ENCODE data around the gene AGBL4.

Gene AGBL4

GRCh38 chr1:48687282-48688045 lies 1336.3 kb downstream of the AGBL4 start:
- TF ChIP-seq CSRNP3 (CRISPR knock-in tag; IDR thresholded peaks at IDR 0.05) (no peak), TOX (CRISPR knock-in tag; IDR thresholded peaks at IDR 0.05; ENCODE audit: borderline replicate concordance) (no peak), RARB (CRISPR knock-in tag; IDR thresholded peaks at IDR 0.05) (no peak), TCF4 (CRISPR knock-in tag; IDR thresholded peaks at IDR 0.05; ENCODE audit: borderline replicate concordance) (no peak), OSR1 (CRISPR knock-in tag; IDR thresholded peaks at IDR 0.05) (no peak), ZFP3 (CRISPR knock-in tag; IDR thresholded peaks at IDR 0.05) (no peak), GLIS3 (CRISPR knock-in tag; IDR thresholded peaks at IDR 0.05) (no peak), ISL1 (CRISPR knock-in tag; IDR thresholded peaks at IDR 0.05) (no peak), ZNF70 (CRISPR knock-in tag; IDR thresholded peaks at IDR 0.05) (no peak), CSDC2 (CRISPR knock-in tag; IDR thresholded peaks at IDR 0.05) (no peak), ZNF565 (CRISPR knock-in tag; conservative IDR thresholded peaks at IDR 0.05; ENCODE audit: low read depth) (no peak)
- TF ChIP-seq, protein P1, sequence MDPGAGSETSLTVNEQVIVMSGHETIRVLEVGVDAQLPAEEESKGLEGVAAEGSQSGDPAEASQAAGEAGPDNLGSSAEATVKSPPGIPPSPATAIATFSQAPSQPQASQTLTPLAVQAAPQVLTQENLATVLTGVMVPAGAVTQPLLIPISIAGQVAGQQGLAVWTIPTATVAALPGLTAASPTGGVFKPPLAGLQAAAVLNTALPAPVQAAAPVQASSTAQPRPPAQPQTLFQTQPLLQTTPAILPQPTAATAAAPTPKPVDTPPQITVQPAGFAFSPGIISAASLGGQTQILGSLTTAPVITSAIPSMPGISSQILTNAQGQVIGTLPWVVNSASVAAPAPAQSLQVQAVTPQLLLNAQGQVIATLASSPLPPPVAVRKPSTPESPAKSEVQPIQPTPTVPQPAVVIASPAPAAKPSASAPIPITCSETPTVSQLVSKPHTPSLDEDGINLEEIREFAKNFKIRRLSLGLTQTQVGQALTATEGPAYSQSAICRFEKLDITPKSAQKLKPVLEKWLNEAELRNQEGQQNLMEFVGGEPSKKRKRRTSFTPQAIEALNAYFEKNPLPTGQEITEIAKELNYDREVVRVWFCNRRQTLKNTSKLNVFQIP (CRISPR knock-in tag; IDR thresholded peaks at IDR 0.05; ENCODE audit: borderline replicate concordance, low read depth), result no peak
- ATAC-seq, result no peak

DNA sequence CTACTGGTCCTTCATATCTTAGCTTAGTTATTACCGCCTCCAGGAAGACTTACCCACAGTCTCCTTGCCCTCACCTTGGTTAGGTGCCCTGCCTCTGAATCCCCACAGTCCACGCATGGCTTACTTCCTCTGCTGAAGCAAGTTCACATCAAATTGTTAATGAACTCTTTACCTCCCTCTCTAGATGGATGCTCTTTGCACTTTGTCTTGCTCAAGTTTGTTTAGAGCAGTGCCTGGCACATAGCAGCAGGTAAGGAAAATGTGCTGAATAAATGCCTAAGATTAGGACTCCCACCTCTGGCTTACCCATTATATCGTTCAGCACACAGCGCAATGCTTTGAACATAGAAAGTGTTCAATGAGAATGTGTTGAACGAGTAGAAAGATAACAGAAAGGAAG lies 1337.6 kb downstream of the AGBL4 start:
- TF ChIP-seq BACH2 (CRISPR knock-in tag; IDR thresholded peaks at IDR 0.05; ENCODE audit: borderline replicate concordance), result no peak
- TF ChIP-seq, protein P1 (CRISPR knock-in tag; IDR thresholded peaks at IDR 0.05; ENCODE audit: borderline replicate concordance, low read depth), result no peak
- no peak for ATAC-seq

GRCh38 chr1:48684381-48684780 lies 1339.4 kb downstream of the AGBL4 start:
- no peak for TF ChIP-seq BACH2 (CRISPR knock-in tag; IDR thresholded peaks at IDR 0.05; ENCODE audit: borderline replicate concordance)
- TF ChIP-seq ESRRG (CRISPR knock-in tag; IDR thresholded peaks at IDR 0.05), result no peak
- TF ChIP-seq CREB5 (CRISPR knock-in tag; IDR thresholded peaks at IDR 0.05; ENCODE audit: low read depth), result no peak
- TF ChIP-seq ZNF565 (CRISPR knock-in tag; conservative IDR thresholded peaks at IDR 0.05; ENCODE audit: low read depth), result no peak
- no peak for TF ChIP-seq ISL1 (CRISPR knock-in tag; IDR thresholded peaks at IDR 0.05)
- no peak for TF ChIP-seq GLIS3 (CRISPR knock-in tag; IDR thresholded peaks at IDR 0.05)
- TF ChIP-seq PATZ1 (CRISPR knock-in tag; IDR thresholded peaks at IDR 0.05; ENCODE audit: borderline replicate concordance), result no peak
- TF ChIP-seq RARB (CRISPR knock-in tag; IDR thresholded peaks at IDR 0.05), result no peak
- TF ChIP-seq OSR1 (CRISPR knock-in tag; IDR thresholded peaks at IDR 0.05), result no peak
- TF ChIP-seq CSRNP3 (CRISPR knock-in tag; IDR thresholded peaks at IDR 0.05), result no peak
- TF ChIP-seq ZNF70 (CRISPR knock-in tag; IDR thresholded peaks at IDR 0.05), result no peak
- TF ChIP-seq TOX (CRISPR knock-in tag; IDR thresholded peaks at IDR 0.05; ENCODE audit: borderline replicate concordance), result no peak
- TF ChIP-seq ZNF8 (CRISPR knock-in tag; IDR thresholded peaks at IDR 0.05), result no peak
- TF ChIP-seq CSDC2 (CRISPR knock-in tag; IDR thresholded peaks at IDR 0.05), result no peak
- TF ChIP-seq, protein P2, sequence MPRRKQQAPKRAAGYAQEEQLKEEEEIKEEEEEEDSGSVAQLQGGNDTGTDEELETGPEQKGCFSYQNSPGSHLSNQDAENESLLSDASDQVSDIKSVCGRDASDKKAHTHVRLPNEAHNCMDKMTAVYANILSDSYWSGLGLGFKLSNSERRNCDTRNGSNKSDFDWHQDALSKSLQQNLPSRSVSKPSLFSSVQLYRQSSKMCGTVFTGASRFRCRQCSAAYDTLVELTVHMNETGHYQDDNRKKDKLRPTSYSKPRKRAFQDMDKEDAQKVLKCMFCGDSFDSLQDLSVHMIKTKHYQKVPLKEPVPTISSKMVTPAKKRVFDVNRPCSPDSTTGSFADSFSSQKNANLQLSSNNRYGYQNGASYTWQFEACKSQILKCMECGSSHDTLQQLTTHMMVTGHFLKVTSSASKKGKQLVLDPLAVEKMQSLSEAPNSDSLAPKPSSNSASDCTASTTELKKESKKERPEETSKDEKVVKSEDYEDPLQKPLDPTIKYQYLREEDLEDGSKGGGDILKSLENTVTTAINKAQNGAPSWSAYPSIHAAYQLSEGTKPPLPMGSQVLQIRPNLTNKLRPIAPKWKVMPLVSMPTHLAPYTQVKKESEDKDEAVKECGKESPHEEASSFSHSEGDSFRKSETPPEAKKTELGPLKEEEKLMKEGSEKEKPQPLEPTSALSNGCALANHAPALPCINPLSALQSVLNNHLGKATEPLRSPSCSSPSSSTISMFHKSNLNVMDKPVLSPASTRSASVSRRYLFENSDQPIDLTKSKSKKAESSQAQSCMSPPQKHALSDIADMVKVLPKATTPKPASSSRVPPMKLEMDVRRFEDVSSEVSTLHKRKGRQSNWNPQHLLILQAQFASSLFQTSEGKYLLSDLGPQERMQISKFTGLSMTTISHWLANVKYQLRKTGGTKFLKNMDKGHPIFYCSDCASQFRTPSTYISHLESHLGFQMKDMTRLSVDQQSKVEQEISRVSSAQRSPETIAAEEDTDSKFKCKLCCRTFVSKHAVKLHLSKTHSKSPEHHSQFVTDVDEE (CRISPR knock-in tag; IDR thresholded peaks at IDR 0.05), result no peak
- TF ChIP-seq ZFP30 (CRISPR knock-in tag; IDR thresholded peaks at IDR 0.05), result no peak
- no peak for TF ChIP-seq ZFP3 (CRISPR knock-in tag; IDR thresholded peaks at IDR 0.05)
- TF ChIP-seq TCF4 (CRISPR knock-in tag; IDR thresholded peaks at IDR 0.05; ENCODE audit: borderline replicate concordance), result no peak
- TF ChIP-seq, protein P1 (CRISPR knock-in tag; IDR thresholded peaks at IDR 0.05; ENCODE audit: borderline replicate concordance, low read depth), result no peak
- no peak for TF ChIP-seq ARNTL (CRISPR knock-in tag; IDR thresholded peaks at IDR 0.05; ENCODE audit: borderline replicate concordance, low read depth)
- ATAC-seq, result no peak
